GM21529 (cell line): ENCODE measurements around the gene ACAP1.
"Not testable (repeated sequence)": the region's sequence is repeated elsewhere in the genome, so short reads cannot be mapped to it uniquely, and the experiment has no call there.

Experiments used
- ATAC-seq: cut with Tn5 transposase; IDR thresholded peaks from one replicate; pipeline ENCODE4 v1.9.1; 2021; ENCODE audit not compliant: unreplicated experiment

ACAP1 gene

GRCh38 chr17:7352910-7353635 lies 16.7 kb downstream of the ACAP1 start:
- ATAC-seq: no peak

- ATAC-seq: no peak
Observed at GRCh38 chr17:7354262-7354843, 18.0 kb downstream of the ACAP1 start.

DNA sequence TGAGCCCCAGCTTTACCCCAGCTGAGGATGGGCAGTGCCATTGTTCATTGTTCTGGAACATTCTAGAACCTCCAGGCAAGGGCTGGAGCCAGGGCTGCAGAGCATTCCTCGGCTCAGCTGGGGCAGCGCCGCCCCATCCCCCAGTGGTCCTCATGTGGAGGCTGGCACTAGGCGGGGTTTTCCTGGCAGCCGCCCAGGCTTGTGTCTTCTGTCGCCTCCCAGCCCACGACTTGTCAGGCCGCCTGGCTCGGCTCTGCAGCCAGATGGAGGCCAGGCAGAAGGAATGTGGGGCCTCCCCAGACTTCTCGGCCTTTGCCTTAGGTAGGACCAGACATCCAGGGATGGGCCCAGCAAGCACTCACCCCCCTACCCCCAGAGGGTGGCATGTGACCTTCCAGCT lies 18.7 kb downstream of the ACAP1 start, which contains the start of gene TMEM95:
Gene TMEM95 (plus strand): TSS at position 104 of the 400 bp plus-strand sequence. CDS start 49 bp downstream, at position 153.
- no peak for ATAC-seq

GRCh38 chr17:7355573-7355972 lies 19.2 kb downstream of the ACAP1 start:
- ATAC-seq: no peak

DNA sequence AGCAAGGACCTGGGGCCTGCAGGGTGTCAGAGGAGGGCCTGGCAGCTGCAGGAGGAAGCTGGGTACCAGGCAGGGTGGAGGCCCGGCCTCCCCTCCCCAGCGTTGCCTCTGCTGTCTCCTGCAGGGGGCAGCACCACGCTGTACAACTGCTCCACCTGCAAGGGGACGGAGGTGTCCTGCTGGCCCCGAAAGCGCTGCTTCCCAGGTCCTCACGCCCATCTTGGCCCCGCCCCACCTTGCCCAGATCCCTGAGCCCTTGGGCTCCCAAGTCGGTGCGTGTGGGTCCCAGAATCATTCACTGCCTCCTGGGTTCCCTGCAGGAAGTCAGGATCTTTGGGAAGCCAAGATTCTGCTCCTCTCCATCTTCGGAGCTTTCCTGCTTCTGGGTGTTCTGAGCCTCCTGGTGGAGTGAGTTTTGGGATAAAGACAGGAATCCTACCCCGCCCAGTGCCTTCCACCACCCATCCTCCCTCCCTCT lies 19.8 kb downstream of the ACAP1 start:
- no peak for ATAC-seq

DNA sequence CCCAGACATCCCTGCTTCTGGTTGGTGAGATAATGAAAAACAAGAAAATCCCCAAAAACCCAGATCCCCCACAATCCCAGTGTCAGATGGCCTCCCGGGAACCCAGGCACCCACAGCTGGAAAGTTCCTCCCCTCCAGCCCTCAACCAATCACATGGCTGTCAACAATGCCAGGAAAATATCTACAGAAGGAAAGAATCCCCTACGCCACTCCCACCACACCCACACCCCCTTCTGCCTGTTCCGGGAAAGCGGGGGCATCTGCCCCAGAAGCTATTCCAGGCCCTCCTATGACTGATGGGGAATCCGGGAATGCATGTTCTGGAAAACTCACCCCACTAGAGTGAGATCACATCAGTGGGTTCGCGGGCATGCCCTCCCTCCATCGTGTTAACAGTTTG lies 20.4 kb downstream of the ACAP1 start:
- no peak for ATAC-seq

GRCh38 chr17:7357381-7357780 lies 21.1 kb downstream of the ACAP1 start:
- ATAC-seq: no peak

- ATAC-seq: no peak
Observed at GRCh38 chr17:7361906-7362305, 25.6 kb downstream of the ACAP1 start.

DNA sequence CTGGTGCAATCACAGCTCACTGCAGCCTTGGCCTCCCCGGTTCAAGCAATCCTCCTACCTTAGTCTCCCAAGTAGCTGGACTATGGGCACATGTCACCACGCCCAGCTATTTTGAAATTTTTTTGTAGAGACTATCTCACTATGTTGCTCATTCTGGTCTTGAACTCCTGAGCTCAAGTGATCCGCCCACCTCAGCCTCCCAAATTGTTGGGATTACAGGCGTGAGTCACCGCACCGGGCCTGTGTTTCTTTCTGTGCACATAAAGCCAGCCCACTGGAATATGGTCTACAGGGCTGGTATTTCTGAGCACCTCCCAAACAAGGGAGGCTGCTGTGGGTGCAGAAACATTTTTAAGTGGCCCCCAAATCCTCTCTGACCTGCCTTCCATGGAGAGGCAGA lies 27.0 kb downstream of the ACAP1 start:
- no peak for ATAC-seq

- not testable (repeated sequence) for ATAC-seq
Observed at GRCh38 chr17:7365963-7366362, 29.6 kb downstream of the ACAP1 start.

- no peak for ATAC-seq
Observed at GRCh38 chr17:7367083-7367482, 30.8 kb downstream of the ACAP1 start.

DNA sequence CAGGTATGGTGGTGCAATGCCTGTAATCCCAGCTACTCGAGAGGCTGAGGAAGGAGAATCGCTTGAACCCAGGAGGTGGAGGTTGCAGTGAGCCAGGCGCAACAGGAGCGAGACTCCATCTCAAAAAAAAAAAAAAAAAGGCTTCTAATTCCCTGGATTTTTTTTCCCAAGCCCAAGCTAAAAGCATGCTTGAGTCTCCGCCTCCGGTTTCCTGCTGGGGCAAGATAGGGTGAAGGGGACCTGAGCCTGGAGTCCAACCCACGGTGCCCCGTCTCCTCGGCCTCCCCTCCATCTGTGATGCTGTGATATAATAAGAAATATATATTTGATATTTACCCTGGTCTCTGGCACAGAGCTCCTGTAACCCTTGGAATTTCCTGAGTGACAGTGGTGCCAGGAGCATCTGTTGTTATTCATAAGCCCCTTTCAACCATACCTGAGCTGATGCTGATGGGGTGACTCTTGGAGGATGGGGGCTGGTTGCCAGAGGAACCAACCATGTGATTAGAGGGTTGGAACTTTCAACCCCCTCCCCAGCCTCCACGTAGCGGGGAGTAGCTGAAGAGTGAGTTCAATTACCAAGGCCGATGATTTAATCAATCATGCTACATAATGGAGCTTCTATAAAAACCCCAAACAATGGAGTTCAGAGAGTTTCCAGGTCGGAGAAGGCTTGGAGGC lies 31.7 kb downstream of the ACAP1 start:
- ATAC-seq: no peak

- ATAC-seq: not testable (repeated sequence)
Observed at GRCh38 chr17:7368599-7368994, 32.3 kb downstream of the ACAP1 start.

DNA sequence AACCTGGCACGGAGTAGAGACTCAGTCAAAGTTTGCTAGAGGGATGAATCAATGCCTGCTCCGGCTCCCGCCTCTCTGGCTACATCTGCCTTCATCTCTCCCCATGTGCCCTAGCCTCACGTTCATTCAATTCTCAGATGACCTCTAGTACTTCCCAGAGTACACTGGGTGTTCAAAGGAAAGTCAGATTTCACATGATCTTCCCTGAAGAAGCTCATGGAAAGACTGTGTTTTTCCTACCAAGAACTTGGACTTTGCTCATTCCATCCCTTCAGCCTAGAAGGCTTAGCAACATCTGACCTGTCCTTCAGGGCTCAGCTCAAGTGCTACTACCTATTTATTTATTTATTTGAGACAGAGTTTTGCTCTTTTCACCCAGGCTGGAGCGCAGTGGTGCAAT lies 33.5 kb downstream of the ACAP1 start:
- ATAC-seq: no peak

DNA sequence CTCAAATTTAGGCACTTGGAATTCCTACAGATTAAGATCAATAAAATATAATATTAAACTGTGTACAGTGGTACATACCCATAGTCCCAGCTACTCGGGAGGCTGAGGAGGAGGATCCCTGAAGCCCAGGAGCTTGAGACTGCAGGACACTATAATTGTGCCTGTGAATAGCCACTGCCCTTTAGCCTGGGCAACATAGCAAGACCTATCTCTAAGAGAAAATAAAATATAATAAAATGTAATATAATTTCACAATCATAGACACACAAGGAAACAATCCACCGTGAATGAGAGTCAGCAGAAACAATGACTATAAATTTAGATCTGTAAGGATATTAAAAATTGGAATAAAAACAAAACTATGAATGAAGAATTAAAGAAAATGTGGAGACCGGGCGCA lies 34.5 kb downstream of the ACAP1 start:
- ATAC-seq: no peak

DNA sequence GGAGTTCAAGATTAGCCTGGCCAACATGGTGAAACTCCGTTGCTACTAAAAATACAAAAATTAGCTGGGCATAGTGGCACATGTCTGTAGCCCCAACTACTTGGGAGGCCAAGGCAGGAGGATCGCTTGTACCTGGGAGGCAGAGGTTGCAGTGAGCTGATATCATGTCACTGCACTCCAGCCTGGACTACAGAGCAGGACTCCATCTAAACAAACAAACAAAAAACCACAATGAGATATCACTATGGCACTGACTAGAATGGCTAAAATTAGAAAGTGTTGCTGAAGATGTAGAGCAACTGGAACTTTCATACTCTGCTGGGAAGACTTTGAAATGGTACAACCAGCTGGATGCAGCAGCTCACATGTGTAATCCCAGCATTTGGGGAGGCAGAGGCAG lies 38.0 kb downstream of the ACAP1 start:
- ATAC-seq: no peak

DNA sequence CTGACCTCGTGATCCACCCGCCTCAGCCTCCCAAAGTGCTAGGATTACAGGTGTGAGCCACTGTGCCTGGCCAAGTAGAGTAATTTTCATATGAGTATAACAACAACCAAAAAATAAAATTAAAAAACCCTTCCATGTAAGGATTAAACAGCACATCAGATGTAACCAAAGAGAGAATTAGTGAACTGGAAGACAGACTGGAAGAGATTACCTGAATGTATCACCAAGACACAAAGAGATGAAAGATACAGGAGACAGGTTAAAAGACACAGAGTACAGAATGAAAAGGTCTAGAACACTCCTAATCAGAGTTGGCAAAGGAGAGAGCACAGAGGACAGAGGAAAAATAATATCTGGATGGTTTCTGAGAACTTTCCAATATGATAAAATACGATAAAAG lies 42.8 kb downstream of the ACAP1 start:
- no peak for ATAC-seq

GRCh38 chr17:7380321-7380720 lies 44.0 kb downstream of the ACAP1 start:
- ATAC-seq: no peak

DNA sequence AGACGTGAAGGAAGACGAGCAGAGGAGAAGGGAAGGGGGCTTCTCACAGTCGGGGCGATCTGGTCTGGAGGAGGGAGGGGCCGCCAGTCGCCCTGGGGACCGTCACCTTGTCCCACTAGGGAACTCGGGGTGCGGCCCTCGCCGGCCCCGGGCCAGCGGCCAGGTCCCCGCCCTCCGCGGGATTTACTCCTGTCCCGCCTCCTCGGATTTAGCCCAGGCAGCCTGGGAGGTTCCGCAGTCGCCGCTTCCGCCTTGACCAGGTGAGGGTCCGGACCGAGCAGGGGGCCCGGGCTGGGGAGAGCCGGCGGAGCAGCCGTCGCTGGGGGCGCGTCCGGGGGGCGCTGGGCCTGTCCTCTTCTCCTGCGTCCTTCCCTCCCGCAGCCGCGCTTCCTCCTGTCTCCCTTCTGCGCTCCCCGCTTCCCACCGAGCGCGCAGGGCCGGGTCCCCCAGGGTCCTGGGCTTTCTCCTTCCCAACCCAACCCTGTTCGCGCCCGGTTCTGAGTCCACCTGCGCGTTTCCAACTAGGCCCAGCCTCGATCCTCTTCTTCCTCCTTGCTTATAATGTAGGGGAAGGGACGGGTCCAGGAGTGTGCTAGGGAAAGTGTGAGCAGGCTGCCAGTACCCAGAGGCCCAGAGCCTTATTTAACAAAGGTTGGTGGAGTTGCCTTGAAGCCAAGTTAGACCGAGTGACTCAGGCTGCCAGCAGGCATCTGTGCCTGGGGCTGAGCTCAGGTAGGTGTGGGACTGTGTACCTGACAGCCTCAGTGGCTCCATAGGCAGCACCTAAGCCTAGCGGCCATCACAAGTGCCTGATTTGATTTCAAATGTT lies 44.7 kb downstream of the ACAP1 start, which contains the start of gene TNK1:
Gene TNK1 (plus strand): TSS at position 235 of the 829 bp plus-strand sequence. CDS start 1,838 bp downstream, outside the sequence.
- no peak for ATAC-seq

GRCh38 chr17:7382901-7383300 lies 46.6 kb downstream of the ACAP1 start:
- no peak for ATAC-seq

- ATAC-seq: no peak
Observed at GRCh38 chr17:7383371-7383741, 47.0 kb downstream of the ACAP1 start.
